ENCODE measurements around the gene S100PBP. TPM values are rescaled to one million over a fixed set of nuclear protein-coding genes. Genes with fewer than 3 reads are reported as not detected.

The S100PBP gene
- total RNA-seq, 1 donor, result 42.0 TPM

GRCh38 chr1:32871364-32872191, 54.1 kb downstream of the S100PBP start:
- Histone ChIP-seq H3K27ac (ENCODE audit: low read depth, low read length) (no peak overlapping the region), H3K9me3 (ENCODE audit: low read depth, low read length) (no peaks in the 10 kb centered on the region), H3K4me1 (ENCODE audit: insufficient read depth, low read length) (peaks cover 6% of the 10 kb centered on the region), H2AFZ (ENCODE audit: low read length) (peak overlapping the region; percentile 63), H4K20me1 (ENCODE audit: insufficient read depth, low read length) (no peaks in the 10 kb centered on the region), H3K4me3 (ENCODE audit: insufficient read depth, low read length) (peak overlapping the region; percentile 64), H3K27me3 (ENCODE audit: insufficient read depth, low read length) (peaks cover 20% of the 10 kb centered on the region), H3K4me2 (ENCODE audit: insufficient read depth, low read length) (peak overlapping the region; percentile 77), H3K79me2 (ENCODE audit: insufficient read depth, low read length) (no peaks in the 10 kb centered on the region), H3K36me3 (ENCODE audit: insufficient read depth, low read length) (no peaks in the 10 kb centered on the region)
- no peak for TF ChIP-seq CTCF (IDR thresholded peaks at IDR 0.05; ENCODE audit: extremely low read depth, low read depth, low read length)
- peak; percentile 85 for DNase-seq (ENCODE audit: insufficient read length, low spot score, missing footprints)

GRCh38 chr1:32872192-32872460, 54.7 kb downstream of the S100PBP start:
- Histone ChIP-seq H3K36me3 (ENCODE audit: insufficient read depth, low read length) (no peaks in the 10 kb centered on the region), H3K27ac (ENCODE audit: low read depth, low read length) (no peak overlapping the region), H3K4me3 (ENCODE audit: insufficient read depth, low read length) (no peak overlapping the region), H2AFZ (ENCODE audit: low read length) (no peak overlapping the region), H3K4me1 (ENCODE audit: insufficient read depth, low read length) (peaks cover 6% of the 10 kb centered on the region), H3K9me3 (ENCODE audit: low read depth, low read length) (no peaks in the 10 kb centered on the region), H4K20me1 (ENCODE audit: insufficient read depth, low read length) (no peaks in the 10 kb centered on the region), H3K27me3 (ENCODE audit: insufficient read depth, low read length) (peaks cover 20% of the 10 kb centered on the region), H3K79me2 (ENCODE audit: insufficient read depth, low read length) (no peaks in the 10 kb centered on the region), H3K4me2 (ENCODE audit: insufficient read depth, low read length) (no peak overlapping the region)
- no peak for TF ChIP-seq CTCF (IDR thresholded peaks at IDR 0.05; ENCODE audit: extremely low read depth, low read depth, low read length)
- peak; percentile 41 for DNase-seq (ENCODE audit: insufficient read length, low spot score, missing footprints)

DNA sequence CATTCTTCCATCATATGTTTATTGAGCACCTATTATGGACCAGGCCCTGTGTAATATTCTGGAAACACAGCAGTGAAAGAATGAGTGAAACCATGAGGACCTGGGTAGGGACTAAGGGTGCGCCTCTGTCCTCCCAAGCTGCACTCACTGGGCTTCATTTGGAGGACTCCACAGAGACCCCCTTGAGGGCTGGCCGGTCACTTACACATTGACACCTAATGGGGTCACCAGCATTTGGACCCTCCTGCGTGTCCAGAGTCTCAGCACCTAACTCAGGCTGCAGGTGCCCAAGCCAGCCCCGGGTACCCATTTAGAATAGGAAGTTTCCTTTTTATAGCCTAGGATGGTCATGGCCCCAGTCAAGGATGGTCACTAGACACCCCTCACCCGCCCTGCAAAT, 56.0 kb downstream of the S100PBP start:
- Histone ChIP-seq H3K4me3 (ENCODE audit: insufficient read depth, low read length) (no peak overlapping the region), H3K27ac (ENCODE audit: low read depth, low read length) (no peak overlapping the region), H2AFZ (ENCODE audit: low read length) (no peak overlapping the region), H3K36me3 (ENCODE audit: insufficient read depth, low read length) (no peaks in the 10 kb centered on the region), H4K20me1 (ENCODE audit: insufficient read depth, low read length) (no peaks in the 10 kb centered on the region), H3K27me3 (ENCODE audit: insufficient read depth, low read length) (peaks cover 25% of the 10 kb centered on the region), H3K4me1 (ENCODE audit: insufficient read depth, low read length) (peaks cover 6% of the 10 kb centered on the region), H3K79me2 (ENCODE audit: insufficient read depth, low read length) (no peaks in the 10 kb centered on the region), H3K9me3 (ENCODE audit: low read depth, low read length) (no peaks in the 10 kb centered on the region), H3K4me2 (ENCODE audit: insufficient read depth, low read length) (no peak overlapping the region)
- TF ChIP-seq CTCF (IDR thresholded peaks at IDR 0.05; ENCODE audit: extremely low read depth, low read depth, low read length), result no peak
- DNase-seq (ENCODE audit: insufficient read length, low spot score, missing footprints), result no peak

DNA sequence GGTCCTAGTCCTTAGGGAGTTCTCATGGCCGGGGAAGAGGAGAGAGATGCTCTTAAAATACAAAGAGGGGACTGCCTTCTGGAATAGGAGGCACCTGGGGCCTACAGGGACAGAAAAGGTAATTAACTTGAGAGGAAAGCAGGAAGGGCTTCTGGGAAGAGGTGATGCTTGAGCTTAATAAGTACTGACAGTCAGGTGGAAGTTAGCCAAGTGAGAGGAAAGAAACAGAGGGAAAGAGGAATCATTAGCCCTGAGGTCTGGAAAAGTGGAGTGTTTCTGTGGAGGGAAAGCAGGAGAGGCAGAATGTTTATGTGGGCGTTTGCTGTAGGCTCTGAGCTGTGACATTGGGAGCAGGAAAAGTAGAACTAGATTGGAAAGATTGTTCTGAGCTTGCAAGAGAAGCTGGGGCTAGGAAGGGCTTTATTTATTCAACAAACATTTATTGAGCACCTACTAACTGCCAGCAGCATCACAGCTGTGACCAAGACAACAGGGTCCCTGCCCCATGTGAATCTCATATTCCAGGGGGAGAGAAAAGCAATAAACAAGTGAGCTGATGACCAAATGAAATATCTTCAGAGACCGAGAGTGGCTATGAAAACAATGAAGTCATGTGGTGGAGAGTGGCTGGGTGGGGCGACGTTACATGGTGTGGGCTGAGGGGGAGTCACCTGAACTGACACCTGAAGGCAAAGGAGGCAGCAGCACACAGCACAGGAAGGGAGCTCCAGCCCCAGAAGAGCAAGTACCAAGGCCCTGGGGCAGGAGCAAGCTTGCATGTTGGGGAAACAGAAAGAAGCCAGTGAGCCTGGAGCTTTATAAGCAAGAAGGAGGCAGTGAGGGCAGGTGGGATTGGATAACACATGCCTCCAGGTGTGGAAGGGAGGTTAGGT, 57.7 kb downstream of the S100PBP start:
- peak; percentile 80 for DNase-seq (ENCODE audit: insufficient read length, low spot score, missing footprints)
- H3K9me3 ChIP-seq (ENCODE audit: low read depth, low read length), result no peaks in the 10 kb centered on the region
- H3K27me3 ChIP-seq (ENCODE audit: insufficient read depth, low read length), result peaks cover 21% of the 10 kb centered on the region
- H3K27ac ChIP-seq (ENCODE audit: low read depth, low read length), result no peak overlapping the region
- H3K4me1 ChIP-seq (ENCODE audit: insufficient read depth, low read length), result peaks cover 6% of the 10 kb centered on the region
- H4K20me1 ChIP-seq (ENCODE audit: insufficient read depth, low read length), result no peaks in the 10 kb centered on the region
- no peak overlapping the region for H2AFZ ChIP-seq (ENCODE audit: low read length)
- TF ChIP-seq CTCF (IDR thresholded peaks at IDR 0.05; ENCODE audit: extremely low read depth, low read depth, low read length), result no peak
- H3K4me3 ChIP-seq (ENCODE audit: insufficient read depth, low read length), result no peak overlapping the region
- H3K4me2 ChIP-seq (ENCODE audit: insufficient read depth, low read length), result no peak overlapping the region
- no peaks in the 10 kb centered on the region for H3K79me2 ChIP-seq (ENCODE audit: insufficient read depth, low read length)
- H3K36me3 ChIP-seq (ENCODE audit: insufficient read depth, low read length), result no peaks in the 10 kb centered on the region

Data from osteoblast (primary cell).